HG03558 (cell line): ENCODE measurements around the gene PDGFC.
"Not testable (repeated sequence)": the region's sequence is repeated elsewhere in the genome, so short reads cannot be mapped to it uniquely, and the experiment has no call there.

Source experiments
- ATAC-seq: cut with Tn5 transposase; IDR thresholded peaks from one replicate; pipeline ENCODE4 v1.9.1; 2021; ENCODE audit warnings: moderate number of reproducible peaks; ENCODE audit not compliant: unreplicated experiment; ENCODE audit errors: extremely low read depth

Gene PDGFC

DNA sequence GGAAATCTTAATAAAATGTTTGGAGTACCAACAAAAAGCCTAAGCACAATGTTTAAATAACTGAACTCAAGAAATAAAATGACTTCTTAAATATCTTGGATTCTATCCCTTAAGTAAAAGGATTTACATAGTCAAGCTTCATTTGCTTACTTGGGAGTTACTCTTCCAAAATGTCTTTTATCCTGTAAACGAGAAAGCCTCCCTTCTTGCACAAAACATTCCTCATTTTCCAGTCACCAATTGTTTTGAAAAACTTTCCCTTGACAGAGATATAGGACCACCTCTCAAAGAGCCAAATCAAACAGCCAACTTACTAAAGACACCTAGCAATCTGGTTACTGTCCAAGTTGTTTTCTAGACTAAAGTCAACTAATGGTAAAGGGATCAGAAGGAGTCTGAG is 18.6 kb downstream of the PDGFC start:
- no peak for ATAC-seq

DNA sequence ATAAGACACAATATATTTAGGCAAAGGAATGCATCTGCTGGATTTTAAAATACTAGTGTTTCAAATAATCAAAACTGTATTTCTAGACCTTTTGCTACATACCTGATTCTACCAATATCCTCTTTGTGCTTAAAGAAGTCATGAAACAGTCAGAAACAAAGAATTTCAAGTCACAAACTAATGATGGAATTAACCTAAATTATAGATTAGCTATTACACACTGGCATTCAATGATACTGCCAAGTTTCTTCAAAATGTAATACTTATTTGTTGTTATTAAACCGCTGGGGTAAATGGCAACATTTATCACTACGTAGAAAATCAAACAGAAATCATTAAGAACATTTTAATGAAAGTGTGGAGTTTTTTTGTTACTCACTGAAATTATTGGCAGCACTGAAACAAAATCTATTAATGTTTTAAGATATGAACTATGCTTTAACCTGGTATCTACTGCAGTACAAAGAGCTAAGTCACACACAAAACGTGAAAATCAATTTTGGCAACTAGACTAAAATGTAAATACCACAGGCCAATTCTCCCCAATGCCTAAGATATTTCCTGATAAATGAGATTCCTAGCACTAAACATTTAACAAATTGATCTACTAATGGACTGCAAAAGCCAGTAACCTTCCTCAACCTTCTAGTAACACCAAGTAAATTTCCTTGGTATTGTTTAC is 19.4 kb downstream of the PDGFC start:
- ATAC-seq, result no peak

DNA sequence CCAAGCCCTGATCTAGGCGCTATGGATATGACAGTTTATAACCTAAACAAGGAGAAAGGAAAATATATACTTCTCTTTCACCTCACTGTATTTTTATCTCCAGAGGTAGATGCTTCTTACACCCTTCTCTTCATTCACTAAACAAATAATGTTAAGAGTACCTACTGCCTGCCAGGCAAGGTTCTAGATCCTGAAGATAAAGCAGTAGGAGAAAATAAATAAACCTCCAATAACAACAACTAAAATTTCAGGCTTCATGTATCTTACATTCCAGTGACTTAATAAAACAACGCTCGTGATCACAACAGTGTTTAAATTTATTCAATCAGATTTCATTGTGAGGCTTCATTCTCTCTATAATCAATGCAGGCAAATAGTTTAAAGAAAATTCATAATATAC is 20.7 kb downstream of the PDGFC start:
- ATAC-seq, result no peak

DNA sequence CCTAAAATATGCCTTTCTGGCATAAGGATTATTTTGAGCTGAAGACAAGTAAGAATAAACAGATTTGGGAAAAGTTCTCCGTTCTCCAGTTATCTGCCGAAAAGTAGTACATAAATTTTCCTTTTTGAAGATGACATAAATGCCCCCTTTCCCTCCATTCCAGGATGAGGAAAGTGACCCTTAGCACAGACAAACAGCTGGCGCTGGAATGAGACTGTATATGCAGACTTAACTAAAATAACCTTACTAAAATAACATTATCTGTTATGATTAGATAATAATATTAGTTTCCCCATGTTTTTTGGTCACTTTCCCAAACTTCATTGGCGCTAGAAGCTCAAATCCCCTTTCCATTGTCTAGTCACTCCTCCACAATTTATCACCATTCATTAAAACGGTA is 21.5 kb downstream of the PDGFC start:
- no peak for ATAC-seq

DNA sequence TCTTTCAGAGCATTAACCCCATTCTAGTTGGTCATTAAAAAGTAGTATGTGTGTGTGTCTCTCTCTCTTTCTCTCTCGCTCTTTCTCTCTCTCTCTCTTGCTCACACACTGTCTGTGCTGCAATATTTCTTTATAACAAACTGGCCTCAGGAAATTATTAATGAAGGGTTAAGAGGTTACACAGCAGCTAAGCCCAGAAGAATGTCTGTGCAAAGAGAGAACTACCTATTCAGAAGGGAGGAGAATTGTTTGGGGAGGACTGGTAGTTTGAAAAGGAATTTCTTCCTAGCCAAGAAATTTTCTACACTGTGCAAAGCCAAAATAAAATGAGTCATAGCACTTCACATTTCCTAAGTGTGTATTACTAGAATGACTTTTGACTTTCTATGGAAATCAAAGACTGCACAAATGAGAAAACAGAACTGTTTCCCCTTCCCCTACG is 22.2 kb downstream of the PDGFC start:
- ATAC-seq, result no peak

DNA sequence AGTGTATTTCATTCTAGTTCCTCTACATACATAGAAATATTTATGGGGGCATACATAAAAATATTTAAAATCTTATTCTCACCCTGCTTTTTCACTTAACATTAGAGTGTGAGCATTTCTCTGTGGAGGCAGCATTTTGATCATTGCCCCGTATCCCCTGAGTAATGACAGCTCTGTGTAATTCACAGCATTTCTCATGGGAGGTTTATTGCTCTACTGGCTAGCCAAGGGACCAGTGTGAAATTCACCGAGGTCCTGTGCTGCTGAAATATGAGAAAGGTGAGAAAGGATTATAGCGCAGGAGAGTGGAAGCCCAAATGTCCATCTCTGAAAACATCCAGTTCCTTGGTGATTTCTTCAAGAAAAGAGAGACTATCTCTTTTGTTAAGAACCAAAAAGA is 22.9 kb downstream of the PDGFC start:
- ATAC-seq, result no peak

DNA sequence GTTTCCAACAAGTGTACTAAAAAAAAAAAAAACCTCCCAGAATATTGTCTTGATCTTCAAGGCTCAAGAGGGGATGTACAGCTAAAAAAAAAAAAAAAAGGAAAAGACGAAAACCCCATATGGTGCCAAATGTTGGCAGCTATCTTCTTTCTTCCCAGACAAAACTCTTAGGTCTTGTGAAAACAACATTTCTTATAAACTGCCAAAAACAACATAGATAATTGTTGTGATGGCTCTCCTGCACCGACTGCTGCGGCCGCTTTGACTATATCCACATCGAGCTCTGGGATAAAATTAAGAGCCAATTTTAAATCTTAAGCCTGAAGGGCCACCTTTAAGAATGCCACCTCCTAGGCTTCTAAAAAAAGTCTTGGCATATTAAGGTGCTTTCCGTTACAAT is 23.5 kb downstream of the PDGFC start:
- ATAC-seq, result no peak

DNA sequence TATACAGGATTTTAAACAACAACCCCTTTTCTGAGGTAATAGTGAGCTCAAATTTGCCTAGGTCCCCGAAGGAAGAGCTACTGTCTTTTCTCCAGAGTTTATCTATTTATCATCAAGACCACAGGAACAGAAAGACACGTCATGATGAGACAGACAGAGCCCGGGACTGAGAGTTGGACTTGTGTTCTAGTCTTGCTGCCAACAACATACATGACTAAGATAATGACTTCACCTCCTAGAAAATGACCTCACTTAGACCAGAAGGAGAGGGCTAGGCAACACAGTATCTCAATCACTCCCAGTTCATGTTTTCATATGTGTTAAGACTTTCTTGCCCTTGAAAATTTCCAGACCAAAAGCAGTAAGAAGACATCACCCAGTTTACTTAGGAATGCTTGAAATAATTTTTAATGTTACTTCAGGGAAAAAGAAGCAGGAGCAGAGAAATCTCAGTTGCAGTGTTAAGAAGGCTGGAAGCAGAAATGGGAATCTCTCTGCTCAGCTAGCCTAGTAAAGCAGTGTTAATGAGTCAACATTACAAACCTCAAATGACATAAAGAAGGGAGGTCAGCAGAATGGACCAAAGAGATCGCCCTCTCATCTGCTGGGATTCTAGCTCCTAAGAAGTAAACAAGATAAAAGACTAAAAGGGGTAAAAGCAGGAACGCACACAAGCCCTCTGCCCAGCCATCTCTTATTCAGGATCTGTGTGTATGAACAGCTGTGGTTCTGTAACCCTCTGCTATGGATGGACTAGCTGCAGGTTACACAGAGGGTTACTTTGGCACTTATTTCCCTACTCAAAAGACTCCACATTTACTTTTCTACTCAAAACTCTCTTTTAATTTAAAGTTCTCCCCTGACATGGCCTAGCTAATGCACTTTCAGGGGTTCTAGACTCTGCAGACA is 24.8 kb downstream of the PDGFC start:
- ATAC-seq, result no peak

DNA sequence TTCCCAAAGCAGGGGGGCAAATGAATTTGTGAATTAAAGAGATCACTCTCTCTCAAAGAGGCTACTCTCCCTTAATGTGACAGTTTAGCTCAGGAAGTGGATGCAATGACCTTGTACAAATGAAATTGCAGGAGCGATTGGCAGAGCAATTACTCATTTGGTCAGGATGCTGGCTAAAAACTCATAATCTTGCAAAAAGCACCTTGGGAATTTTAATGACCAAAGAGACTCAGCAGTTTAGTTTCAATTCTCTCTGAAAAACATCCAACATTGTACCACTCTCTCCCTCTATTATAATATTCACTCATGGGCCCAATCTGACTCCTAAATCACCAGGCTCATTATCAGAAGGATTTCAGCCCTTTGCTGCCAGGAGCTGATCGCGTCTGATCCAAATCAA is 26.1 kb downstream of the PDGFC start:
- no peak for ATAC-seq

DNA sequence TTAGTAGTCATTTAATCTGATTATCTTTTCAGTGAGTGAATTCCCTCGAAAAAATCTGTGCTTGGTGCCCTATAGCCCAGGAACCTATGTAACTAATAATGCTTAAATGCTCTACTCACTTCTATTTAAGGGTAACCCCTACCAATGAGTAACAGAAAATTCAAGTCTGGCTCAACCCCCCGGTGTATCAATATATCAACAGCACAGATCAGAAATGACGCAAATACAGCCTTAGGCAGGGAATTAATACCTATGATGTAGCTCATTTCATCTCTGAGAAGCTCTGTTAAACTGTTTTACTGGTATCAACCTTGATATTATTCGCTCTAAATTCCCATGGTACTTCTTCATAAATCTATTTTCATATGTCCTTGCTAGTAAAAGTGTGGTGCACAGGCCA is 28.6 kb downstream of the PDGFC start:
- no peak for ATAC-seq

DNA sequence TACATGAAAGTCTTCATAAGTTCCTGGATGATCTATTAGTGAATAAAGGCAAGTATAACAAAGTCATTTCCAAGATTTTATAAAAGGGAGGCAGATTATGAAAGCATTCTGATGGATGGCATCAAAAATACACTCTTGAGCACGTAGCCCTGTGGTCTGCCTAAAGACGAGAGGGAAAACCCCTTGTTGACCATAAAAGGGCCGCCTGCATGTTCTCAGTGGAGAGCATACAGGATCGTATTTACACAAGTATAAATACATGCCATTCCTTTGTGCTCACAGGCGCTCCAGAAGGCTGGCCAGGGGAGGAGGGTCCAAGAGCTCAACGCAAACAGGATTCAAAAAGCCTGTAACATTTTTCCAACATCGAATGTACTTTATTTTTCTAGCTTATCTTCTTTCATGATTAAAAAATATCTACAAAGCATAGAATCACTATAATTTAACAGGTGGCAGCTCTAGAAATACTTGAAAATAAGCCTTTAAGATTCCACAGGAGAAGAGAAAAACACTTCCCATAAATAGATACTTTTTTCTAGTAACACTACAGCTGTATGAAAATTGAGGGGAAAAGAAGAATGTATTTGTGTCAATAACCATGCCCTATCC is 29.6 kb downstream of the PDGFC start:
- ATAC-seq, result no peak

DNA sequence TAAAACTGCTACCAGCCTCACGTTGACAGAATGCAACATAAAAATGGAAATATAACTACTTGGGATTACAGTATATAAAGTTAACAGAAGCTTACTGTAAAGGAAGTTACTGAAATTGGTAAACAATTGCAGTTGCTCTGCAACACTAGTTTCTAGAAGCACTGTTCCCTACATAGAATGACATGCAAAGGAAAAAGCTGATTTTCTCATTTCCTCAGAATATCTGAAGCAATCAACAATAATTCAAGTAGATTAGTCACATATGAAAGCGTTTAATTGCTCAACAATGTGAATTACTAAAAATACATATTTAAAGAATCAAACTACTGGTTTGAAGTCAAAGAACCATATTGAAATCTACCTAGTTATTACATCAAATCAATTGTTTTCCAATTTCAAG is 31.8 kb downstream of the PDGFC start:
- no peak for ATAC-seq

DNA sequence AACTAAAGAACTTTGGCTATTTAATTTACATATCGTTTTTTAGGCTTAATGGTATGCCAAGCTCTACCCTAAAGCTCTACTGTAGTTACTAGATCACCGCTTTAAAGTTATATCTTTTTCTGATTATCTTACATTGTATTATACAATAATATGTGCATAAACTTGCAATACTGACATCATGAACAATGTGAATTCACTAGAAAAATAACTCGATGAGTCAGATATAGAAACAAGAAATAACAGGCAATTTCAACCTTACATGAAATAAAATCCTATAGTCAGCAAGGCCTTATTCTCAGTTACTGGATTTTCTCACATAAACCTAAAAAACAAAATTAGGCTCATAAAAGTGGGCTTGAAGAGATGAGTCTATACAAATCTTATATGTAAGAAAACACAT is 32.5 kb downstream of the PDGFC start:
- no peak for ATAC-seq

DNA sequence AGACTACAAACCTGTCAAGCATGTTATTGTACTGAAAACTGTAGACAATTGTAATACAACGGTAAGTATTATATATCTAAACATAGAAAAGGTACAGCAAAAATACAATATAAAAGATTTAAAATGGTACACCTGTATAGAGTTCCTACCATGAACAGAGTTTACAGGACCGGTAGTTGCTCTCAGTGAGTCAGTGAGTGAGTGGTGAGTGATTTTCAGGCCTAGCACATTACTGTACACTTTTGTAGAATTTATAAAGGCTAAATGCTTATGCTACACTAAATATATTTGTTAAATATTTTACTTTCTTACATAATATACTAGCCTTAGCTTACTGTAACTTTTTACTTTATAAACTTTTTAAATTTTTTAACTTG is 37.4 kb downstream of the PDGFC start:
- no peak for ATAC-seq

DNA sequence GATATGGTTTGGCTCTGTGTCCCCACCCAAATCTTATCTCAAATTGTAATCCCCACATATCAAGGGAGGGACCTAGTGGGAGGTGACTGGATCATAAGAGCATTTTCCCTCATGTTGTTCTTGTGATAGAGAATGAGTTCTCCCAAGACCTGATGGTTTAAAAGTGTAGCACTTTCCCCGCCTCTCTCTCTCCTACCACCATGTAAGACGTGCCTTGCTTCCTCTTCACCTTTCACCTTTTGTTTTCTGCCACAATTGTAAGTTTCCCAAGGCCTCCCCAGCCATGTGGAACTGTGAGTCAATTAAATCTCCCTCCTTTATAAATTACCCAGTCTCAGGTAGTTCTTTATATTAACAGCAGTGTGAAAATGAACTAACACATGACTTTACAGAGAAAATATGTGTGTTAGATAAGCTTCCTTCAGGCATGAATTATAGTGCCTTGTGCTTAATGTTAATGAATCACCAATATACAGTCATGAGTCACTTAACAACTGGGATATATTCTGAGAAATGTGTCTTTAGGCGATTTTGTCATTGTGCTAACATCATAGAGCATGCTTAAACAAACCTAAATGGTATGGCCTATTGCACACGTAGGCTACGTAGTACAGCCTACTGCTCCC is 37.9 kb downstream of the PDGFC start:
- no peak for ATAC-seq

DNA sequence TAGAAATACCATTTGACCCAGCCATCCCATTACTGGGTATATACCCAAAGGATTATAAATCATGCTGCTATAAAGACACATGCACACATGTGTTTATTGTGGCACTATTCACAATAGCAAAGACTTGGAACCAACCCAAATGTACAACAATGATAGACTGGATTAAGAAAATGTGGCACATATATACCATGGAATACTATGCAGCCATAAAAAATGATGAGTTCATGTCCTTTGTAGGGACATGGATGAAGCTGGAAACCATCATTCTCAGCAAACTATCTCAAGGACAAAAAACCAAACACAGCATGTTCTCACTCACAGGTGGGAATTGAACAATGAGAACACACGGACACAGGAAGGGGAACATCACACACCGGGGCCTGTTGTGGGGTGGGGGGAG is 39.2 kb downstream of the PDGFC start:
- ATAC-seq, result not testable (repeated sequence)

DNA sequence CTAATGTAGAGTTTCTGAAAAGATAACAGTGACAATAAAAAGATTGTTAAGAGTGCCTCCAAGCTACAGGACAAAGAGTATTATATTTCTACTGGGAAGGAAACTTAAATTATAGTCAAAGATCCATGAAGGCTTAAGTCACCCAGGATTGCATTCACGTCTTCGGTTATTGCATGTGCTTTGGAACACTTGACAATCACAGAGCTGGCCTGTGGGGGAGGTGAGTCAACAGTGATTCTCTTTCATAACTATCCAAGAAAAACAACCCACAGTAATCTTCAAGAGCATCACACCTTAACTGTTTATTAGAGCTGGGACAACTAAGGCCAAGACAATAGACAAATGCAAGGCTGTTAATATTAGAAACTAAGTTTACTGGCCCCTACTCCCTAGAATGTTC is 40.3 kb downstream of the PDGFC start:
- no peak for ATAC-seq

DNA sequence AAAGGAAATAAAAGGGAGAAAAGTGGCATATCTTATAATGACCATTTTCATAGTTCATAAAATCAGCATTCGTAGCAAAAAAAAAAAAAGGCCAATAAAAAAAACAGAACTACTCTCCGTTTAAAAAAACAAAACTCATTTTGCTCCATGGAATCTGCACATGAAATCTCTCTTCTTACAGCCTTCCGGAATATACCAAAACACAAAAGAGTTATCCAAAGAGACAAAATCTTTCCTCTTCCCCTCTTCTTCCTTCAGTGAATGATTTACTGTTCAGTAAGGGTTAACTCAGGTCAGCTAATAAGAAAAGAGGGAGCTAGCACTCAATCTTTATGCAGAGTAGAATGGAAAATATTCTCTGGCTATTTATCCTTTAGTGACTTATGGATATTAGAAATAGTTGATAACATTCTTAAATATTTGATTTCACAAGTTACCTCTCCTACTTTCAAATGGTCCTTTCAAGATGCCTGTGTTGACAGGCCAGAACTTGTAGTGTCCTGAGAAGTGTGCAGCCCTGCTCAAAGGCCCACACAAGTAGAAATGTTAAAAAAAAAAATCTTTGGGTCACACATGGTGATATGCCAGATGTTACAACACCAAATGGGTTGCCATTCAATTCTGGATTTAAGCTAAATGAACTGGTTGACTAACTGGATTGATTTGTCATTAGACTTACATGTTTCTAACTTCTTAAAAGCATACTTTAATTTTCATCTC is 42.1 kb downstream of the PDGFC start:
- ATAC-seq, result no peak

DNA sequence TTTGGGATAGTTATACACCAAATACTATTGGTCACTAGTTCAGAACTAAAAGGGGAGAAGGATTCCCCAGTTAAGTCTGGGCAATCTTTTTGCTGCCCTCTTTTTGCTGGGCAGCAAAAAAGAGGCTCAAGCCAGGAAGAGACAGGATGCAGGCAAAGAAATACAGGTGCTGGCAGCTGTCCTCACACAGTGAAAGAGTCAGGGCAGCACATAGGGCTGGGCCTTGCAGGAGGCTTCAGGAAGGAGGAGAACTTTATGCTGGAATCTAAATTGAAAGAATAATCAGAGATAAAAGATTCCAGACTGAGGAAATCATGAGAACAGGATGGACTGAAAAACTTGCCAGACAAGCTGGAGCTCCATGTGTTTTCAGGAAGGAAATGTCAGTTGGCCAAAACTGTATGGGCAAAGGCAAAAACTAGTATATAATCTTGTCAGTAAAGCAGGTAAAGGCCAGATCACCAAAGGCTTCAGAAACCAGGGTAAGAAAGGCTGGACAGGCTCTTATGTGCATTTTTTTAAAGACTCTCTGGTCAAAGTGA is 46.8 kb downstream of the PDGFC start:
- ATAC-seq, result no peak

DNA sequence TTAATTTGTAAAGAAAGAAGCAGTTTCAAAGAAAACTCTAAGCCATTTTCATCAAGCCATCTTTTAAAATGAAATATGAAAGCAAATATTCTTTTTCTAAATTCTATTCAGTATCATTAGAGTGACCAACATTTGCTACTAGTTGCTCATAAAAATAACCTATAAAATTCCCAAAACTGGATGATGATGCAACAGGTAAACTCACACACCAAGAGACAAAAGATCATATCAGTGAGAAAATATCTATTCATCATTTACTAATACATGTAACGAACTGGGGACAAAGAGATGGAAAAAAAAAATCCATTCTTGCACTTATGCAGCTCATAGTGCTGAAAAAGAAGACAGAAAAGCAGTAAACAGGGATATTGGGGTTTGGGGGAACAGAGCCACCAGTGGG is 48.1 kb downstream of the PDGFC start:
- no peak for ATAC-seq
